Gastroesophageal sphincter (tissue), 4 donors: ENCODE results near the gene SRSF6. TPM values are rescaled to one million over a fixed set of nuclear protein-coding genes. Genes with fewer than 3 reads are reported as not detected.

Experiments
- ATAC-seq: fragments of 150-250 bp; one replicate; pipeline ENCODE4 v1.9.1; 2016; ENCODE audit warnings: mild to moderate bottlenecking, moderate library complexity
- H3K27ac ChIP-seq, 4 donors: fragments of 200-600 bp; sonication (generic) in 3 of 4; 1 replicate in 3 of 4; 2 replicates in 1 of 4; pipeline ENCODE4 v1.5.1; 2016 to 2019
- H3K27me3 ChIP-seq: fragments of 200-600 bp; sonication (generic); one replicate; pipeline ENCODE4 v1.5.1; 2019
- H3K36me3 ChIP-seq, 2 donors: fragments of 200-600 bp; sonication (generic); one replicate each; pipeline ENCODE4 v1.5.1; 2019; ENCODE audit warnings: control low read depth in 1 of 2
- H3K4me1 ChIP-seq, 3 donors: fragments of 200-600 bp; sonication (generic); 1 replicate in 2 of 3; 2 replicates in 1 of 3; pipeline ENCODE4 v1.5.1; 2016 to 2019; ENCODE audit warnings: control low read depth in 2 of 3
- H3K4me3 ChIP-seq, 2 donors: fragments of 200-600 bp; sonication (generic); one replicate each; pipeline ENCODE4 v1.5.1; 2019; ENCODE audit warnings: mild to moderate bottlenecking in 1 of 2, moderate library complexity in 1 of 2
- H3K9me3 ChIP-seq, 3 donors: fragments of 200-600 bp; sonication (generic); one replicate each; pipeline ENCODE4 v1.5.1; 2017 to 2019; ENCODE audit warnings: control low read depth in 2 of 3
- EP300 ChIP-seq: sonication (generic); formaldehyde crosslinking; IDR thresholded peaks from one replicate; pipeline ENCODE4 v1.6.1; 2017; ENCODE audit warnings: antibody characterized with exemption, mild to moderate bottlenecking
- POLR2A ChIP-seq, 2 donors: fragments of 450-650 bp; IDR thresholded peaks; one replicate each; pipeline ENCODE4 v1.6.1; 2017; ENCODE audit warnings: antibody characterized with exemption in 2 of 2, mild to moderate bottlenecking in 2 of 2, moderate library complexity in 1 of 2
- POLR2AphosphoS5 ChIP-seq: sonication (generic); formaldehyde crosslinking; IDR thresholded peaks from one replicate; pipeline ENCODE4 v1.6.1; 2017; ENCODE audit warnings: antibody characterized with exemption
- WGBS, 2 donors: methylation state at CpG; one replicate each; pipeline ENCODE4 v1.1.5; 2018; ENCODE audit warnings: low coverage in 1 of 2; 5-methylcytosine and 5-hydroxymethylcytosine counted together
- total RNA-seq, 4 donors: library from RNA; depleted of rRNA; stranded (reverse); fragments of >200 nt; gene quantifications; one replicate each; pipeline ENCODE4 v1.1.0, GENCODE V29; 2016
- TF ChIP-seq, protein P1 (sequence below), 4 experiments: fragments of 200-600 bp in 2 of 4; fragments of 450-650 bp in 2 of 4; sonication (generic) in 1 of 4; IDR thresholded peaks; one replicate each; pipeline ENCODE4 v1.5.1; 2017 to 2019; ENCODE audit warnings: antibody characterized with exemption in 4 of 4, mild to moderate bottlenecking in 2 of 4, moderate library complexity in 2 of 4

SRSF6 gene
- total RNA-seq, 4 donors from 2014 or later: 25.3 to 47.5 (median 31.3) TPM

DNA sequence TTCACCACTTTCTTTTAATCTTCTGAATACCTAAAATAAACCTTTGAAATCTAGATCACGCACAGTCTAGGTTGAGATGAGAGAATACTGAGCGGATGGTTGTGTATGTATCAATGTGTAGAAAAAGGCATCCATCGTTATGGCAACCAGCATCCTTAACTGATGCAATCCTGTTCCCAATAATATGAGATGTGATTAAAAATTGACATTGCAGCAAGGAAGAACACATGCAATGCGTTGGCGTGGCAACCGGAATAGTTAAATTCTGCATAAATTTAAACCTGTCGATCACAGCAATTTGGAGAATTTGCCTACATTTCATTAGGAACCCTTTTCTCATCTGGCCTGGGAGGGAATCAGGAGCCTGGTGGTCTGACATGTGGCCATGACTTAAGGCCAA lies 48.5 kb downstream of the SRSF6 start:
- Histone ChIP-seq H3K4me3 (no peak overlapping the region), H3K36me3 (no peaks in the 10 kb centered on the region), H3K27me3 (peaks cover 21% of the 10 kb centered on the region), H3K27ac (no peak overlapping the region), H3K4me1 (peaks cover 0 to 17% (median 4%) of the 10 kb centered on the region in 3 donors), H3K9me3 (no peaks in the 10 kb centered on the region)
- no peak for ATAC-seq
- 87 to 90% methylated on average over 5 to 7 of the region's 7 CpGs for WGBS, 2 donors
- TF ChIP-seq, protein P1, sequence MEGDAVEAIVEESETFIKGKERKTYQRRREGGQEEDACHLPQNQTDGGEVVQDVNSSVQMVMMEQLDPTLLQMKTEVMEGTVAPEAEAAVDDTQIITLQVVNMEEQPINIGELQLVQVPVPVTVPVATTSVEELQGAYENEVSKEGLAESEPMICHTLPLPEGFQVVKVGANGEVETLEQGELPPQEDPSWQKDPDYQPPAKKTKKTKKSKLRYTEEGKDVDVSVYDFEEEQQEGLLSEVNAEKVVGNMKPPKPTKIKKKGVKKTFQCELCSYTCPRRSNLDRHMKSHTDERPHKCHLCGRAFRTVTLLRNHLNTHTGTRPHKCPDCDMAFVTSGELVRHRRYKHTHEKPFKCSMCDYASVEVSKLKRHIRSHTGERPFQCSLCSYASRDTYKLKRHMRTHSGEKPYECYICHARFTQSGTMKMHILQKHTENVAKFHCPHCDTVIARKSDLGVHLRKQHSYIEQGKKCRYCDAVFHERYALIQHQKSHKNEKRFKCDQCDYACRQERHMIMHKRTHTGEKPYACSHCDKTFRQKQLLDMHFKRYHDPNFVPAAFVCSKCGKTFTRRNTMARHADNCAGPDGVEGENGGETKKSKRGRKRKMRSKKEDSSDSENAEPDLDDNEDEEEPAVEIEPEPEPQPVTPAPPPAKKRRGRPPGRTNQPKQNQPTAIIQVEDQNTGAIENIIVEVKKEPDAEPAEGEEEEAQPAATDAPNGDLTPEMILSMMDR (IDR thresholded peaks at IDR 0.05): no peak
- TF ChIP-seq EP300: no peak
- TF ChIP-seq POLR2A (IDR thresholded peaks at IDR 0.05): no peak
- no peak for TF ChIP-seq POLR2AphosphoS5

DNA sequence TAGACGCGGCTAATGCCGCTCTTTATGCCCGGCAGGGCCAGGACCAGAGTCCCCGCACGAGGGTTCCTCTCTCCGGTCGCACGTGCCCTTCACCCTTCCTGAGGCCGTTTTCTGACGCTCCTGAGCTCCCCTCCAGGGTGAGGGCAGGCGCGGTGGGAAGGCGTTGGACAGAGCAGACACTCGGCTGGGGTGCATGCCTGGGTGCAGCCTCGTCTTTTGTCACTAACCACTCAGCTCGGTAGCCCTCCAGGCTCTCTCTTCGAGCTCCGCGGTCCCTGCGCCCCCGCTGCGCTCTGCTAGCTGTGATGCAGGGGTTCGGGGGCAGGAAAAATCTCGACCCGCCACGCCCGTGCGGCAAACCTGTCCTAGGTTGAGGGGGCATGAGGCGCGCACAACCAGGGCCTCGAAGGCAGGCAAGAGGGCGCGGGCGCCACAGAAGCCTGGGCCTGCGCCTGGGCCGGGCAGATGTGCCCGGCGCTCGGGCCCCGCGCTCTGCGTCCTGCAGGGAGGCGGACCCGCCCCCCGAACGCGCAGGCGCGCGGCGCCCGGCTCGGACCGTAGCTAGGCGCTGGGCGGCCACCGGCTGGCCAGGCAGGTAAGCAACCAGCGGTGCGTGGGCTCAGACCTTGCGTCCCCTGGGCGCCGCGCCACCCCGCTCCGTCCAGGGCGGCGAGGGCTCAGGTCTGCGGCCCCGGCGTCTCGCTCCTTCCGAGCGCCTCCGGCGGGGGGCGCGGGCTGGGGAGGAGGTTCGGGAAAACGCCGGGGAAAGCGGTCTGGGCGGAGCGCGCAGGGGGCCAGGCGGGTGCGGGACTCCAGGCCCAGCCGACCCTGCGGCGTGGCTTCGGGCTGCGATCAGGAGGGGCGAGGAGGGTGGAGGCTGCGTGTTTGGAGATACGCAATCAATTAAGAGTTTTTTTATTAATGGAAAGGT lies 49.7 kb downstream of the SRSF6 start, which contains the start of gene L3MBTL1:
Gene L3MBTL1, plus strand, starts transcription at position 548 of the 931 bp plus-strand sequence. CDS start 5,807 bp downstream, outside the sequence.
- peak; percentile 77 for ATAC-seq
- 2 to 12% methylated on average over 9 to 25 of the region's 95 CpGs for WGBS, 2 donors

DNA sequence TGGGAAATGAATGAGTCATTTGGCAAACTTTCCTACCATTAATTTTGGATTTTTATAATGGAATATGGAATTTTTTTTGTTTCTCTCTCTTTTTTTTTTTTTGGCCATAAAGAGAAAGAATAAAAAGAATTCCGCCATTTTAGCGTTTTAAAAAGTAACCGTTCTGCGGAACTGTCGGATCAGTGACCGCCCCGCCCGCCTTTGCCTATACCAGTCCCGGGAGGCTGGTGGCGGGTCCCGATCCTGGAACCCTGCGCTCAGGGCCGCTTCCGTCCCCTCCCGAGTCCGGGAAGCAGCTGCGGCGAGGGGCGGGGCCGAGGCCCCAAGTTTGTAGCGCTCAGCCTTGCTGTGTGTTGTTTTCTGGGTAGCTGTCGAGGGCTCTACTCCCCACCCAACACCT lies 50.4 kb downstream of the SRSF6 start:
- peaks cover 0 to 23% (median 7%) of the 10 kb centered on the region in 3 donors for H3K4me1 ChIP-seq
- no peak for ATAC-seq
- TF ChIP-seq, protein P1 (IDR thresholded peaks at IDR 0.05): no peak
- TF ChIP-seq POLR2AphosphoS5 (no peak), EP300 (no peak), POLR2A (IDR thresholded peaks at IDR 0.05) (no peak)
- H3K27ac ChIP-seq: no peak overlapping the region
- H3K27me3 ChIP-seq: peaks cover 21% of the 10 kb centered on the region
- 8 to 10% methylated on average over 3 to 12 of the region's 22 CpGs for whole genome bisulfite sequencing, 2 donors
- H3K36me3 ChIP-seq: no peaks in the 10 kb centered on the region
- no peaks in the 10 kb centered on the region for H3K9me3 ChIP-seq
- peak overlapping the region; percentile 38 to 59 for H3K4me3 ChIP-seq

More for the DNA sequence above, 49.7 kb downstream of the SRSF6 start, which contains the start of gene L3MBTL1:
- Histone ChIP-seq H3K4me3 (peak within 1 kb of the TSS; percentile 38 to 59), H3K4me1 (peaks cover 0 to 17% (median 4%) of the 10 kb centered on the region in 3 donors), H3K9me3 (no peaks in the 10 kb centered on the region), H3K27me3 (peaks cover 21% of the 10 kb centered on the region), H3K27ac (peak within 1 kb of the TSS in 1 of 4 donors; percentile 37), H3K36me3 (no peaks in the 10 kb centered on the region)
- no peak for TF ChIP-seq POLR2A (IDR thresholded peaks at IDR 0.05)
- TF ChIP-seq, protein P1 (IDR thresholded peaks at IDR 0.05): peak in 1 of 4 experiments; percentile 3

DNA sequence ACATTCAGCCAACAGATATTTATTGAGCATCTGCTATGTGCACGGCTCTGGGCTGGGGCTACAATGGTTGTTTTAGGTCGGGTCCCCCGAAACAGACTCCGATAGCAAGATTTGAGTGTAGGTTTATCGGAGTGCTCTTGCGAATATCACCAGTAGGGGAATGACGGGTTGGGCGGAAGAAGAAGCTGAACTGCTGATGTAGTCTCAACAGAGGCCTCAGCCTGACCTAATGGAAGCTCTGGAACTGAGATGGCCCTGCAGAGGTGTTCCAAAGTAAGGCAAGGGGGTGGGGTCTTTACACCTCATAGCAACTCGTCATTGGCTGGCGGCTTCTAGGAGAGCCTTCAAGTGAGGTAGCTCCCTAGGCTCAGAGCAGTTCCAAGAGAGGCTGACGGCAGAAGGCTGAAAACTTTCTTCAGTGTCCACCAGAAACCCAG lies 50.9 kb downstream of the SRSF6 start:
- no peak for ATAC-seq
- Histone ChIP-seq H3K4me1 (peaks cover 0 to 28% (median 10%) of the 10 kb centered on the region in 3 donors), H3K27ac (no peak overlapping the region), H3K9me3 (no peaks in the 10 kb centered on the region), H3K4me3 (peak overlapping the region in 1 of 2 donors; percentile 59), H3K27me3 (peaks cover 21% of the 10 kb centered on the region), H3K36me3 (no peaks in the 10 kb centered on the region)
- TF ChIP-seq POLR2AphosphoS5 (no peak), EP300 (no peak), POLR2A (IDR thresholded peaks at IDR 0.05) (no peak)
- TF ChIP-seq, protein P1 (IDR thresholded peaks at IDR 0.05): no peak
- WGBS, 2 donors: 64 to 74% methylated on average over 5 to 11 of the region's 11 CpGs
